K562 (cell line): ENCODE results near the gene AMIGO3.

Experiments
- HNRNPL ChIP-seq: fragments of 200-400 bp; formaldehyde crosslinking; IDR thresholded peaks from 2 replicates; pipeline ENCODE4 v1.6.1; 2017; ENCODE audit warnings: low read depth, mild to moderate bottlenecking, low read length
- JUN ChIP-seq, 2 experiments: sonication (generic) in 1 of 2; formaldehyde crosslinking in 1 of 2; IDR thresholded peaks; 2 replicates each; pipeline versions ENCODE4 v1.6.1 to v1.8.0; 2012 to 2022; ENCODE audit warnings: borderline replicate concordance in 2 of 2, mild to moderate bottlenecking in 2 of 2, improper control_type of control experiment in 1 of 2, low read depth in 1 of 2, low read length in 1 of 2, missing genetic modification reagents in 1 of 2
- JUND ChIP-seq, 2 experiments: IDR thresholded peaks; 2 replicates in 1 of 2; 3 replicates in 1 of 2; pipeline ENCODE4 v1.6.1; 2011; ENCODE audit warnings: borderline replicate concordance in 2 of 2, low read depth in 2 of 2, low read length in 2 of 2, improper control_type of control experiment in 1 of 2, missing biosample characterization in 1 of 2, missing genetic modification characterization in 1 of 2, missing genetic modification reagents in 1 of 2
- ZNF143 ChIP-seq: sonication (generic); formaldehyde crosslinking; IDR thresholded peaks from 2 replicates; pipeline ENCODE4 v1.9.0; 2022; ENCODE audit warnings: mild to moderate bottlenecking, missing genetic modification reagents

DNA sequence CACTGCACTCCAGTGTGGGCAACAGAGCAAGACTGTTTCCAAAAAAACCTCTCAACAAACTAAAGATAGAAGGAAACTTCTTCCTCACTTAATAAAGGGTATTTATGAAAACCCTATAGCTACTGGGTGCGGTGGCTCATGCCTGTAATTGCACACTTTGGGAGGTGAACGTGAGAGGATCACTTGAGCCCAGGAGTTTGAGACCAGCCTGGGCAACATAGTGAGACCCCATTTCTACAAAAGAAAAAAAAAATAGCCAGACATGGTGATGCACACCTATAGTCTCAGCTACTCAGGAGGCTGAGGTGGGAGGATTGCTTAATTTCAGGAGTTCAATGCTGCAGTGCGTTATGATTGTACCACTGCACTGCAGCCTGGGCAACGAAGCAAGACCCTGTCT lies 44.5 kb upstream of the AMIGO3 start:
- TF ChIP-seq HNRNPL: no peak
- TF ChIP-seq JUND (IDR thresholded peaks at IDR 0.05; ENCODE audit: borderline replicate concordance, low read depth, low read length): no peak
- TF ChIP-seq JUND (tag; IDR thresholded peaks at IDR 0.05; ENCODE audit: borderline replicate concordance, low read depth, low read length): no peak
- TF ChIP-seq ZNF143 (CRISPR knock-in tag): no peak
- TF ChIP-seq JUN (IDR thresholded peaks at IDR 0.05; ENCODE audit: borderline replicate concordance, low read depth, low read length): no peak
- TF ChIP-seq JUN (CRISPR knock-in tag; IDR thresholded peaks at IDR 0.05; ENCODE audit: borderline replicate concordance): no peak
